Fibroblast of lung (primary cell): ENCODE measurements around the gene DYNLL2. TPM values are rescaled to one million over a fixed set of nuclear protein-coding genes. Genes with fewer than 3 reads are reported as not detected.
"Not testable (repeated sequence)": the region's sequence is repeated elsewhere in the genome, so short reads cannot be mapped to it uniquely, and the experiment has no call there.

ENCODE experiments used
- DNase-seq, 2 donors: peaks; one replicate each; pipeline versions ENCODE4 v3.0.0 to v3.0.0-alpha.2; 2010; ENCODE audit warnings: low read depth in 2 of 2
- H2AFZ ChIP-seq: 2 replicates; pipeline ENCODE4 v1.5.1; 2012; ENCODE audit warnings: low read length, control low read depth, inconsistent platforms
- H3K27ac ChIP-seq: 2 replicates; pipeline ENCODE4 v1.5.1; 2011; ENCODE audit warnings: low read length, control low read depth; ENCODE audit not compliant: insufficient read depth
- H3K27me3 ChIP-seq: 2 replicates; pipeline ENCODE4 v1.5.1; 2011; ENCODE audit warnings: mild to moderate bottlenecking, low read length; ENCODE audit not compliant: control insufficient read depth, insufficient read depth
- H3K36me3 ChIP-seq: 2 replicates; pipeline ENCODE4 v1.5.1; 2011; ENCODE audit warnings: low read length; ENCODE audit not compliant: control insufficient read depth, insufficient read depth
- H3K4me1 ChIP-seq: 2 replicates; pipeline ENCODE4 v1.5.1; 2011; ENCODE audit warnings: low read length; ENCODE audit not compliant: control insufficient read depth, insufficient read depth; ENCODE audit errors: extremely low read depth
- H3K4me2 ChIP-seq: 2 replicates; pipeline ENCODE4 v1.5.1; 2011; ENCODE audit warnings: low read length, control low read depth; ENCODE audit not compliant: insufficient read depth; ENCODE audit errors: extremely low read depth
- H3K4me3 ChIP-seq, 4 experiments: fragments of 200-600 bp in 1 of 4; sonication (generic) in 1 of 4; replicated peaks in 1 of 4; 2 replicates each; pipeline ENCODE4 v1.5.1; 2011 to 2016; ENCODE audit warnings: low read length in 4 of 4, low read depth in 3 of 4, mild to moderate bottlenecking in 3 of 4, control low read depth in 2 of 4, inconsistent platforms in 1 of 4, mixed read lengths in 1 of 4; ENCODE audit not compliant: insufficient read depth in 1 of 4; ENCODE audit errors: control extremely low read depth in 1 of 4
- H3K79me2 ChIP-seq: 2 replicates; pipeline ENCODE4 v1.5.1; 2012; ENCODE audit warnings: mild to moderate bottlenecking, low read length, inconsistent platforms; ENCODE audit not compliant: control insufficient read depth, insufficient read depth
- H3K9ac ChIP-seq: 2 replicates; pipeline ENCODE4 v1.5.1; 2011; ENCODE audit warnings: mild to moderate bottlenecking, low read length, control low read depth; ENCODE audit not compliant: insufficient read depth
- H3K9me3 ChIP-seq: 2 replicates; pipeline ENCODE4 v1.5.1; 2012; ENCODE audit warnings: low read depth, low read length; ENCODE audit not compliant: control insufficient read depth, insufficient read depth
- H4K20me1 ChIP-seq: 2 replicates; pipeline ENCODE4 v1.5.1; 2011; ENCODE audit warnings: low read length; ENCODE audit not compliant: control insufficient read depth, insufficient read depth; ENCODE audit errors: extremely low read depth
- CTCF ChIP-seq, 2 donors: IDR thresholded peaks in 1 of 2; conservative IDR thresholded peaks in 1 of 2; 1 replicate in 1 of 2; 2 replicates in 1 of 2; pipeline ENCODE4 v1.5.1; 2011 to 2012; ENCODE audit warnings: low read length in 2 of 2, control low read depth in 1 of 2, inconsistent platforms in 1 of 2, low read depth in 1 of 2, mild to moderate bottlenecking in 1 of 2
- EZH2 ChIP-seq: IDR thresholded peaks from 2 replicates; pipeline ENCODE4 v1.5.1; 2012; ENCODE audit warnings: low read length, control low read depth, mild to moderate bottlenecking; ENCODE audit errors: missing control alignments
- polyA plus RNA-seq, 2 donors: library from polyadenylated mRNA; depleted of rRNA in 1 of 2; stranded (reverse) in 1 of 2; unstranded in 1 of 2; fragments of >200 nt; gene quantifications; 2 replicates each; pipeline ENCODE4 v1.2.1, GENCODE V29; 2011 to 2012; ENCODE audit warnings: missing spikeins in 1 of 2
- total RNA-seq: library from RNA; depleted of rRNA; stranded (reverse); fragments of >200 nt; gene quantifications from 2 replicates; pipeline ENCODE4 v1.2.1, GENCODE V29; 2014

Gene DYNLL2
- total and polyA plus RNA-seq, 2 donors (not counting 1 experiment from before 2014, with no cell fraction given): 17.1 to 32.9 TPM

GRCh38 chr17:58121925-58122324 lies 38.7 kb downstream of the DYNLL2 start:
- peak; percentile 35 to 46 for DNase-seq
- no peak overlapping the region for H2AFZ ChIP-seq
- H3K4me2 ChIP-seq: no peak overlapping the region
- H3K4me1 ChIP-seq: no peaks in the 10 kb centered on the region
- no peak overlapping the region for H3K27ac ChIP-seq
- no peaks in the 10 kb centered on the region for H3K27me3 ChIP-seq
- no peaks in the 10 kb centered on the region for H3K36me3 ChIP-seq
- H3K9ac ChIP-seq: no peak overlapping the region
- no peaks in the 10 kb centered on the region for H3K9me3 ChIP-seq
- no peak overlapping the region for H3K4me3 ChIP-seq
- TF ChIP-seq CTCF (conservative IDR thresholded peaks at IDR 0.05 in 1 of 2, IDR thresholded peaks at IDR 0.05 in 1 of 2; ENCODE audit: low read depth in 1 of 2, low read length in 2 of 2) (peak in 1 of 2 donors; percentile 26), EZH2 (no peak)
- no peaks in the 10 kb centered on the region for H4K20me1 ChIP-seq
- H3K79me2 ChIP-seq: no peaks in the 10 kb centered on the region

- no peak overlapping the region for H3K4me2 ChIP-seq
- no peak overlapping the region for H3K27ac ChIP-seq
- no peak overlapping the region for H3K9ac ChIP-seq
- H3K4me3 ChIP-seq: no peak overlapping the region
- H4K20me1 ChIP-seq: no peaks in the 10 kb centered on the region
- TF ChIP-seq EZH2 (no peak), CTCF (conservative IDR thresholded peaks at IDR 0.05 in 1 of 2, IDR thresholded peaks at IDR 0.05 in 1 of 2; ENCODE audit: low read depth in 1 of 2, low read length in 2 of 2) (no peak)
- no peak overlapping the region for H2AFZ ChIP-seq
- H3K27me3 ChIP-seq: no peaks in the 10 kb centered on the region
- H3K9me3 ChIP-seq: no peaks in the 10 kb centered on the region
- no peaks in the 10 kb centered on the region for H3K79me2 ChIP-seq
- no peak for DNase-seq
- H3K4me1 ChIP-seq: no peaks in the 10 kb centered on the region
- no peaks in the 10 kb centered on the region for H3K36me3 ChIP-seq
These were observed 44.6 kb downstream of the DYNLL2 start for GRCh38 chr17:58127846-58128245.

GRCh38 chr17:58132697-58133096 lies 49.5 kb downstream of the DYNLL2 start:
- not testable (repeated sequence) for DNase-seq, H3K27me3 ChIP-seq, H3K4me3 ChIP-seq, H4K20me1 ChIP-seq, H3K27ac ChIP-seq, H3K4me1 ChIP-seq, H3K4me2 ChIP-seq, H3K9ac ChIP-seq, H3K79me2 ChIP-seq, H3K9me3 ChIP-seq, H3K36me3 ChIP-seq, H2AFZ ChIP-seq
